Activated CD8-positive, alpha-beta memory T cell treated with anti-CD3 and anti-CD28 coated beads, Interleukin-2, amount 10 ng/mL, durations not matched to agents 7 days and 5 days (primary cell): ENCODE results near the gene MOGAT1. TPM values are rescaled to one million over a fixed set of nuclear protein-coding genes. Genes with fewer than 3 reads are reported as not detected.
"Not testable (repeated sequence)": the region's sequence is repeated elsewhere in the genome, so short reads cannot be mapped to it uniquely, and the experiment has no call there.

Experiments used
- ATAC-seq: fragments of 150-1000 bp; cut with Tn5 transposase; one replicate; pipeline ENCODE4 v1.10.0; 2021; ENCODE audit warnings: moderate library complexity
- CTCF ChIA-PET: fragments of 350-600 bp; sonication (Branson Sonifier 250); formaldehyde crosslinking; loops from one replicate; lab custom pipeline; 2021; ENCODE audit warnings: antibody characterized with exemption; lab: Charles Lee
- DNase-seq: peaks from one replicate; pipeline ENCODE4 v3.0.0-alpha.2; 2020
- H3K27ac Mint-ChIP-seq: one replicate; pipeline ENCODE4 v1.8.0; 2021; ENCODE audit warnings: mild to moderate bottlenecking, mixed read lengths
- H3K27me3 Mint-ChIP-seq: one replicate; pipeline ENCODE4 v1.8.0; 2021; ENCODE audit warnings: mixed read lengths
- H3K36me3 Mint-ChIP-seq: one replicate; pipeline ENCODE4 v1.8.0; 2021; ENCODE audit warnings: mild to moderate bottlenecking, mixed read lengths
- H3K4me1 Mint-ChIP-seq: one replicate; pipeline ENCODE4 v1.8.0; 2021; ENCODE audit warnings: mixed read lengths
- H3K4me3 Mint-ChIP-seq: one replicate; pipeline ENCODE4 v1.8.0; 2021; ENCODE audit warnings: mild to moderate bottlenecking, moderate library complexity, mixed read lengths
- H3K9me3 Mint-ChIP-seq: one replicate; pipeline ENCODE4 v1.8.0; 2022; ENCODE audit warnings: low read depth, mixed read lengths
- total RNA-seq, 2 experiments: library from RNA; stranded (reverse); gene quantifications; one replicate each; pipeline ENCODE4 v1.2.3, GENCODE V29; 2021

The MOGAT1 gene
- total RNA-seq, 2 experiments from 2014 or later: not detected

GRCh38 chr2:222707102-222707688, 35.7 kb downstream of the MOGAT1 start:
- CTCF ChIA-PET: interaction anchor here (0.6 to 3.4 kb wide), 18 partner anchors 9 to 232 kb away, joined by 3 to 21 read pairs (median 5); partner anchors contain the start of gene FARSB
- peak; percentile 21 for ATAC-seq

GRCh38 chr2:222707689-222708273, 36.3 kb downstream of the MOGAT1 start:
- DNase-seq: peak; percentile 63
- ATAC-seq: peak; percentile 89
- CTCF ChIA-PET: interaction anchor here (0.6 to 3.4 kb wide), 19 partner anchors 8 to 231 kb away, joined by 3 to 21 read pairs (median 5); partner anchors contain the start of gene FARSB
- H3K27me3 Mint-ChIP-seq: peaks cover 55% of the 10 kb centered on the region
- H3K36me3 Mint-ChIP-seq: no peaks in the 10 kb centered on the region
- no peak overlapping the region for H3K4me3 Mint-ChIP-seq
- peak overlapping the region; percentile 21 for H3K27ac Mint-ChIP-seq
- peaks cover 20% of the 10 kb centered on the region for H3K4me1 Mint-ChIP-seq
- no peaks in the 10 kb centered on the region for H3K9me3 Mint-ChIP-seq

More at GRCh38 chr2:222707102-222707688, 35.7 kb downstream of the MOGAT1 start:
- H3K36me3 Mint-ChIP-seq: no peaks in the 10 kb centered on the region
- peaks cover 22% of the 10 kb centered on the region for H3K4me1 Mint-ChIP-seq
- peaks cover 55% of the 10 kb centered on the region for H3K27me3 Mint-ChIP-seq
- no peak for DNase-seq
- H3K27ac Mint-ChIP-seq: no peak overlapping the region
- H3K4me3 Mint-ChIP-seq: no peak overlapping the region
- no peaks in the 10 kb centered on the region for H3K9me3 Mint-ChIP-seq

GRCh38 chr2:222708274-222708710, 36.8 kb downstream of the MOGAT1 start:
- H3K4me3 Mint-ChIP-seq: no peak overlapping the region
- H3K9me3 Mint-ChIP-seq: no peaks in the 10 kb centered on the region
- DNase-seq (peak; percentile 81), ATAC-seq (peak; percentile 58)
- H3K36me3 Mint-ChIP-seq: no peaks in the 10 kb centered on the region
- H3K27me3 Mint-ChIP-seq: peaks cover 53% of the 10 kb centered on the region
- H3K27ac Mint-ChIP-seq: no peak overlapping the region
- CTCF ChIA-PET: interaction anchor here (0.7 to 3.4 kb wide), 17 partner anchors 9 to 231 kb away, joined by 3 to 21 read pairs (median 5); partner anchors contain the start of gene FARSB
- H3K4me1 Mint-ChIP-seq: peaks cover 20% of the 10 kb centered on the region

- Mint-ChIP-seq H3K36me3 (no peaks in the 10 kb centered on the region), H3K27me3 (peaks cover 60% of the 10 kb centered on the region), H3K4me3 (no peak overlapping the region), H3K9me3 (no peaks in the 10 kb centered on the region), H3K4me1 (peaks cover 20% of the 10 kb centered on the region), H3K27ac (no peak overlapping the region)
- no peak for ATAC-seq
- CTCF ChIA-PET: interaction anchor here (0.7 to 2.2 kb wide), 10 partner anchors 9 to 238 kb away, joined by 3 to 6 read pairs (median 4); no protein-coding TSS in a partner anchor
- peak; percentile 41 for DNase-seq
Measured at GRCh38 chr2:222709191-222709891, 37.9 kb downstream of the MOGAT1 start.

GRCh38 chr2:222710736-222711135, 39.3 kb downstream of the MOGAT1 start:
- Mint-ChIP-seq H3K27ac (no peak overlapping the region), H3K9me3 (no peaks in the 10 kb centered on the region), H3K4me3 (no peak overlapping the region), H3K27me3 (peaks cover 66% of the 10 kb centered on the region), H3K4me1 (peaks cover 20% of the 10 kb centered on the region), H3K36me3 (no peaks in the 10 kb centered on the region)
- no peak for DNase-seq
- ATAC-seq: no peak
- CTCF ChIA-PET: interaction anchor here (1.1 to 1.3 kb wide), 2 partner anchors 14 to 20 kb away, joined by 3 to 4 read pairs; no protein-coding TSS in a partner anchor

- no peak for ATAC-seq
- no peaks in the 10 kb centered on the region for H3K36me3 Mint-ChIP-seq
- H3K4me3 Mint-ChIP-seq: no peak overlapping the region
- peaks cover 67% of the 10 kb centered on the region for H3K27me3 Mint-ChIP-seq
- no peak for DNase-seq
- CTCF ChIA-PET: interaction anchor here (1.3 kb wide), 1 partner anchor 21 kb away, joined by 3 read pairs; no protein-coding TSS in a partner anchor
- peaks cover 20% of the 10 kb centered on the region for H3K4me1 Mint-ChIP-seq
- H3K9me3 Mint-ChIP-seq: no peaks in the 10 kb centered on the region
- H3K27ac Mint-ChIP-seq: no peak overlapping the region
Measured at GRCh38 chr2:222711315-222711940, 40.0 kb downstream of the MOGAT1 start.

GRCh38 chr2:222713002-222713401, 41.5 kb downstream of the MOGAT1 start:
- CTCF ChIA-PET: interaction anchor here (1.7 kb wide), 1 partner anchor 226 kb away, joined by 4 read pairs; no protein-coding TSS in a partner anchor
- DNase-seq: no peak
- Mint-ChIP-seq H3K9me3 (no peaks in the 10 kb centered on the region), H3K36me3 (no peaks in the 10 kb centered on the region), H3K27me3 (peaks cover 61% of the 10 kb centered on the region), H3K4me1 (peaks cover 10% of the 10 kb centered on the region), H3K4me3 (no peak overlapping the region), H3K27ac (no peak overlapping the region)
- no peak for ATAC-seq

- ATAC-seq (no peak), DNase-seq (no peak)
- Mint-ChIP-seq H3K27me3 (peaks cover 59% of the 10 kb centered on the region), H3K27ac (no peak overlapping the region), H3K36me3 (no peaks in the 10 kb centered on the region), H3K9me3 (no peaks in the 10 kb centered on the region), H3K4me3 (no peak overlapping the region), H3K4me1 (peaks cover under 1% of the 10 kb centered on the region)
- CTCF ChIA-PET: interaction anchor here (0.6 to 1.4 kb wide), 2 partner anchors 24 to 183 kb away, joined by 3 to 5 read pairs; no protein-coding TSS in a partner anchor
Measured at GRCh38 chr2:222714361-222715241, 43.1 kb downstream of the MOGAT1 start.

GRCh38 chr2:222715742-222716141, 44.3 kb downstream of the MOGAT1 start:
- H3K27me3 Mint-ChIP-seq: peaks cover 50% of the 10 kb centered on the region
- DNase-seq (no peak), ATAC-seq (no peak)
- H3K4me3 Mint-ChIP-seq: no peak overlapping the region
- no peaks in the 10 kb centered on the region for H3K36me3 Mint-ChIP-seq
- no peaks in the 10 kb centered on the region for H3K4me1 Mint-ChIP-seq
- no peaks in the 10 kb centered on the region for H3K9me3 Mint-ChIP-seq
- CTCF ChIA-PET: interaction anchor here (0.9 kb wide), 1 partner anchor 19 kb away, joined by 3 read pairs; no protein-coding TSS in a partner anchor
- H3K27ac Mint-ChIP-seq: no peak overlapping the region

GRCh38 chr2:222719787-222720186, 48.3 kb downstream of the MOGAT1 start:
- peaks cover 24% of the 10 kb centered on the region for H3K27me3 Mint-ChIP-seq
- H3K4me3 Mint-ChIP-seq, H3K27ac Mint-ChIP-seq, ATAC-seq, CTCF ChIA-PET, H3K9me3 Mint-ChIP-seq, H3K36me3 Mint-ChIP-seq, H3K4me1 Mint-ChIP-seq, DNase-seq: not testable (repeated sequence)

- H3K9me3 Mint-ChIP-seq, ATAC-seq, H3K36me3 Mint-ChIP-seq, CTCF ChIA-PET, DNase-seq, H3K27ac Mint-ChIP-seq, H3K4me3 Mint-ChIP-seq, H3K4me1 Mint-ChIP-seq: not testable (repeated sequence)
- H3K27me3 Mint-ChIP-seq: peaks cover 13% of the 10 kb centered on the region
Measured at GRCh38 chr2:222721597-222721996, 50.1 kb downstream of the MOGAT1 start.

- no peak for ATAC-seq
- H3K36me3 Mint-ChIP-seq: no peaks in the 10 kb centered on the region
- no peak overlapping the region for H3K27ac Mint-ChIP-seq
- H3K4me1 Mint-ChIP-seq: no peaks in the 10 kb centered on the region
- peaks cover 13% of the 10 kb centered on the region for H3K27me3 Mint-ChIP-seq
- DNase-seq: no peak
- no peaks in the 10 kb centered on the region for H3K9me3 Mint-ChIP-seq
- CTCF ChIA-PET: no interaction called here
- H3K4me3 Mint-ChIP-seq: no peak overlapping the region
Measured at GRCh38 chr2:222722327-222722946, 51.0 kb downstream of the MOGAT1 start.
